H9 (cell line): Measurements from ENCODE around the gene TMEM242. TPM values are rescaled to one million over a fixed set of nuclear protein-coding genes. Genes with fewer than 3 reads are reported as not detected.

Source experiments
- DNase-seq: peaks from one replicate; pipeline ENCODE4 v3.0.0-alpha.2; 2017
- H2AFZ ChIP-seq: one replicate; pipeline ENCODE4 v1.6.1; 2013; ENCODE audit warnings: mild to moderate bottlenecking, low read length, control low read depth, moderate library complexity
- H2AK5ac ChIP-seq: 2 replicates; pipeline ENCODE4 v1.6.1; 2013; ENCODE audit warnings: low read length, control low read depth, mixed read lengths; ENCODE audit not compliant: insufficient read length
- H2BK120ac ChIP-seq: one replicate; pipeline ENCODE4 v1.6.1; 2013; ENCODE audit warnings: low read depth, mild to moderate bottlenecking, low read length, control low read depth, inconsistent platforms; ENCODE audit not compliant: poor library complexity, severe bottlenecking
- H2BK12ac ChIP-seq: 2 replicates; pipeline ENCODE4 v1.6.1; 2013; ENCODE audit warnings: low read length, control low read depth, mixed read lengths, low read depth; ENCODE audit not compliant: insufficient read length
- H2BK15ac ChIP-seq: 2 replicates; pipeline ENCODE4 v1.6.1; 2013; ENCODE audit warnings: low read depth, low read length, control low read depth
- H2BK20ac ChIP-seq: one replicate; pipeline ENCODE4 v1.6.1; 2013; ENCODE audit warnings: low read depth, mild to moderate bottlenecking, low read length, control low read depth, inconsistent platforms; ENCODE audit not compliant: poor library complexity, severe bottlenecking
- H2BK5ac ChIP-seq: 2 replicates; pipeline ENCODE4 v1.6.1; 2013; ENCODE audit warnings: low read length, control low read depth, mixed read lengths; ENCODE audit not compliant: insufficient read length
- H3K14ac ChIP-seq: 2 replicates; pipeline ENCODE4 v1.6.1; 2013; ENCODE audit warnings: low read length, control low read depth; ENCODE audit not compliant: insufficient read depth
- H3K18ac ChIP-seq: 2 replicates; pipeline ENCODE4 v1.6.1; 2013; ENCODE audit warnings: low read depth, mild to moderate bottlenecking, mixed read lengths, low read length, control low read depth; ENCODE audit not compliant: insufficient read length
- H3K23ac ChIP-seq: 2 replicates; pipeline ENCODE4 v1.6.1; 2013; ENCODE audit warnings: low read length, control low read depth, mixed read lengths, low read depth; ENCODE audit not compliant: insufficient read length
- H3K23me2 ChIP-seq: 2 replicates; pipeline ENCODE4 v1.6.1; 2013; ENCODE audit warnings: low read depth, mild to moderate bottlenecking, mixed read lengths, low read length, control low read depth; ENCODE audit not compliant: insufficient read length, poor library complexity, severe bottlenecking
- H3K27ac ChIP-seq: 2 replicates; pipeline ENCODE4 v1.5.1; 2013; ENCODE audit warnings: low read length, control low read depth, mixed read lengths, low read depth; ENCODE audit not compliant: insufficient read length
- H3K27me3 ChIP-seq: 2 replicates; pipeline ENCODE4 v1.6.1; 2013; ENCODE audit warnings: low read length, control low read depth, inconsistent platforms; ENCODE audit not compliant: insufficient read depth
- H3K4ac ChIP-seq: 2 replicates; pipeline ENCODE4 v1.6.1; 2013; ENCODE audit warnings: low read depth, mild to moderate bottlenecking, control low read depth, inconsistent platforms, low read length, moderate library complexity
- H3K4me1 ChIP-seq: 2 replicates; pipeline ENCODE4 v1.6.1; 2013; ENCODE audit warnings: low read length, control low read depth, inconsistent platforms; ENCODE audit not compliant: insufficient read depth
- H3K4me2 ChIP-seq: 2 replicates; pipeline ENCODE4 v1.6.1; 2013; ENCODE audit warnings: low read length, control low read depth, mixed read lengths; ENCODE audit not compliant: insufficient read length, insufficient read depth
- H3K56ac ChIP-seq: 2 replicates; pipeline ENCODE4 v1.6.1; 2013; ENCODE audit warnings: low read depth, mild to moderate bottlenecking, mixed read lengths, low read length, control low read depth; ENCODE audit not compliant: insufficient read length
- H3K79me1 ChIP-seq: 2 replicates; pipeline ENCODE4 v1.6.1; 2013; ENCODE audit warnings: low read depth, mild to moderate bottlenecking, moderate library complexity, low read length, control low read depth, inconsistent platforms; ENCODE audit not compliant: insufficient read depth, poor library complexity, severe bottlenecking
- H3K79me2 ChIP-seq: 2 replicates; pipeline ENCODE4 v1.6.1; 2013; ENCODE audit warnings: low read length, control low read depth, inconsistent platforms; ENCODE audit not compliant: insufficient read depth
- H3K9ac ChIP-seq: 2 replicates; pipeline ENCODE4 v1.6.1; 2013; ENCODE audit warnings: low read length, control low read depth, mixed read lengths; ENCODE audit not compliant: insufficient read length; ENCODE audit errors: extremely low read depth
- H3K9me3 ChIP-seq: one replicate; pipeline ENCODE4 v1.6.1; 2013; ENCODE audit warnings: low read depth, low read length, inconsistent platforms; ENCODE audit not compliant: control insufficient read depth
- H3T11ph ChIP-seq: one replicate; pipeline ENCODE4 v1.6.1; 2013; ENCODE audit warnings: mild to moderate bottlenecking, low read length, control low read depth, inconsistent platforms
- H4K20me1 ChIP-seq: one replicate; pipeline ENCODE4 v1.6.1; 2013; ENCODE audit not compliant: control insufficient read depth, insufficient read length, insufficient read depth
- H4K5ac ChIP-seq: 2 replicates; pipeline ENCODE4 v1.6.1; 2013; ENCODE audit warnings: low read depth, mild to moderate bottlenecking, mixed read lengths, low read length, control low read depth; ENCODE audit not compliant: insufficient read length
- H4K8ac ChIP-seq: replicated peaks from 2 replicates; pipeline ENCODE4 v1.6.1; 2013; ENCODE audit warnings: low read length, control low read depth, mixed read lengths, low read depth; ENCODE audit not compliant: insufficient read length
- H4K91ac ChIP-seq: 2 replicates; pipeline ENCODE4 v1.6.1; 2013; ENCODE audit warnings: low read depth, mild to moderate bottlenecking, moderate library complexity, mixed read lengths, low read length, control low read depth; ENCODE audit not compliant: insufficient read length
- H3K27ac Mint-ChIP-seq, 3 experiments: 2 replicates in 2 of 3; 3 replicates in 1 of 3; pipeline ENCODE4 v1.8.0; 2020 to 2021; ENCODE audit warnings: mixed read lengths in 3 of 3, mild to moderate bottlenecking in 1 of 3, moderate library complexity in 1 of 3
- H3K27me3 Mint-ChIP-seq: 2 replicates; pipeline ENCODE4 v1.8.0; 2021; ENCODE audit warnings: low read depth, mild to moderate bottlenecking, moderate library complexity, mixed read lengths
- H3K36me3 Mint-ChIP-seq, 3 experiments: 2 replicates in 2 of 3; 3 replicates in 1 of 3; pipeline ENCODE4 v1.8.0; 2020 to 2021; ENCODE audit warnings: low read depth in 3 of 3, mixed read lengths in 3 of 3; ENCODE audit not compliant: insufficient read depth in 1 of 3
- H3K4me1 Mint-ChIP-seq, 2 experiments: 2 replicates each; pipeline ENCODE4 v1.8.0; 2020; ENCODE audit warnings: mixed read lengths in 2 of 2
- H3K4me3 Mint-ChIP-seq, 2 experiments: 2 replicates in 1 of 2; 3 replicates in 1 of 2; pipeline ENCODE4 v1.8.0; 2020 to 2021; ENCODE audit warnings: mild to moderate bottlenecking in 2 of 2, mixed read lengths in 2 of 2, moderate library complexity in 1 of 2
- H3K9me3 Mint-ChIP-seq, 2 experiments: 2 replicates in 1 of 2; 3 replicates in 1 of 2; pipeline ENCODE4 v1.8.0; 2020; ENCODE audit warnings: mild to moderate bottlenecking in 2 of 2, mixed read lengths in 2 of 2, moderate library complexity in 1 of 2
- CTCF ChIP-seq: fragments of 200-600 bp; sonication (generic); conservative IDR thresholded peaks from 3 replicates; pipeline ENCODE4 v1.8.0; 2021; ENCODE audit warnings: antibody characterized with exemption, mild to moderate bottlenecking
- WGBS: extraction: QIAGEN DNeasy Blood & Tissue Kit; methylation state at CpG from one replicate; pipeline ENCODE4 v1.1.7; 2013; ENCODE audit warnings: missing lambda C conversion rate, low lambda C conversion rate, mixed read lengths; ENCODE audit not compliant: insufficient read length; ENCODE audit errors: extremely low coverage; 5-methylcytosine and 5-hydroxymethylcytosine counted together
- total RNA-seq: library from RNA; stranded (reverse); gene quantifications from 2 replicates; pipeline ENCODE4 v1.2.1, GENCODE V29; 2021

The TMEM242 gene
- total RNA-seq, 1 experiment from 2014 or later, result 10.5 TPM

GRCh38 chr6:157291356-157291755 lies 32.0 kb downstream of the TMEM242 start:
- Histone ChIP-seq H3K4me1 (peaks cover 5% of the 10 kb centered on the region; the same call in 1 of the 2 replicates), H3K23ac (no peak overlapping the region), H3K14ac (no peak overlapping the region), H3T11ph (no peak overlapping the region), H3K9me3 (no peaks in the 10 kb centered on the region), H3K56ac (no peak overlapping the region), H2BK120ac (no peak overlapping the region), H3K4me2 (no peak overlapping the region), H3K23me2 (no peaks in the 10 kb centered on the region), H4K8ac (no peak overlapping the region), H2BK5ac (no peak overlapping the region), H3K9ac (no peak overlapping the region), H2BK15ac (no peak overlapping the region), H3K79me2 (no peaks in the 10 kb centered on the region), H3K27me3 (no peaks in the 10 kb centered on the region), H3K18ac (no peak overlapping the region), H4K5ac (no peak overlapping the region), H2BK12ac (no peak overlapping the region), H2AFZ (no peak overlapping the region), H2BK20ac (no peak overlapping the region), H3K4ac (no peak overlapping the region), H2AK5ac (no peak overlapping the region), H3K79me1 (no peaks in the 10 kb centered on the region), H4K91ac (no peak overlapping the region), H4K20me1 (no peaks in the 10 kb centered on the region), H3K27ac (no peak overlapping the region)
- Mint-ChIP-seq H3K27ac (peak overlapping the region in 1 of 3 experiments; percentile 40; a peak in 2 of 7 replicates), H3K9me3 (no peaks in the 10 kb centered on the region), H3K36me3 (peaks cover 0 to 10% (median 4%) of the 10 kb centered on the region in 3 experiments; a peak in 5 of 7 replicates), H3K4me3 (no peak overlapping the region), H3K4me1 (peaks cover 16 to 35% of the 10 kb centered on the region in 2 experiments), H3K27me3 (no peaks in the 10 kb centered on the region)
- WGBS, result no CpG with 5 or more reads among the region's 4 CpGs
- TF ChIP-seq CTCF, result no peak
- DNase-seq, result no peak
